HG03442 (cell line): ENCODE measurements around the gene TSPAN2.

Source experiments
- ATAC-seq: cut with Tn5 transposase; IDR thresholded peaks from one replicate; pipeline ENCODE4 v1.9.1; 2021; ENCODE audit warnings: mild to moderate bottlenecking, moderate library complexity; ENCODE audit not compliant: unreplicated experiment

Gene TSPAN2

DNA sequence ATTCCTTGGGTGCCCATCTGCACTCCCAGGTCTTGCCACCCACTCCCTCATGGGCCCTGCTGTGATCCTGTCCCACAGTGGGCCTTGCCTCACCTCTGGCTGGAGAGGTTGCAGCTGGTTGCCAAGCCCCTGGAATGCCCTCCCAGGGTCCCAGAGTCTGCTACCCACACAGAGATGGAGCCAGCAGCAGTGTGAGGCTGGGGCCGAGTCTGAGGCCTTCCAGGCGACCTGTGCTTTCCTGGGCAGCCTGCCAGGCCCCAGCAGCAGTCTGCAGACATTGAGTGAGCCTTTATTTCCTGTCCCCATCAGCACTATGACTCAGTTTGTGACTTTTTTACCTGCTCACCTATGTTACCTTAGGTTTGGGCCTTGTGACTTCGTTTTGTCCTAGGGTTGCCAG, 25.0 kb upstream of the TSPAN2 start:
- no peak for ATAC-seq

DNA sequence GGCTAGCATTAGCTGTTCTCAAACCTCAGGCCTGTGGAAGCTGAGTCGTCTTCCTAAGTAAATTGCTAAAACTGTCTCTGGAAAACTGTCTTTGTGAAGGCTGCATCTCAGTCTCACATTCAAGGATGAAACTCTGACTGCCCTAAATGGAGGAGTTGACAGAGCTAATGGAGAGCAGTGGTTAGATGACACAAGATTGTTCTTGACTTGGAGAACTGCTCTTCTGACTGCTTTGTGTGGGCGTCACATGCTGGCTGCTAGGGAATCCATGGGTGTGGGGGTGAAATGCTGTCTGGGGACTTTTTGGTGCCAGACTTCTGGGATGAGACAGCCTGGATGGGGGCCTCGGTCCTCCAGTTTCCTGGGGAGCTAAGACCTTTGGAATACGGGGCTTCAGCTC, 24.5 kb upstream of the TSPAN2 start:
- ATAC-seq: no peak

DNA sequence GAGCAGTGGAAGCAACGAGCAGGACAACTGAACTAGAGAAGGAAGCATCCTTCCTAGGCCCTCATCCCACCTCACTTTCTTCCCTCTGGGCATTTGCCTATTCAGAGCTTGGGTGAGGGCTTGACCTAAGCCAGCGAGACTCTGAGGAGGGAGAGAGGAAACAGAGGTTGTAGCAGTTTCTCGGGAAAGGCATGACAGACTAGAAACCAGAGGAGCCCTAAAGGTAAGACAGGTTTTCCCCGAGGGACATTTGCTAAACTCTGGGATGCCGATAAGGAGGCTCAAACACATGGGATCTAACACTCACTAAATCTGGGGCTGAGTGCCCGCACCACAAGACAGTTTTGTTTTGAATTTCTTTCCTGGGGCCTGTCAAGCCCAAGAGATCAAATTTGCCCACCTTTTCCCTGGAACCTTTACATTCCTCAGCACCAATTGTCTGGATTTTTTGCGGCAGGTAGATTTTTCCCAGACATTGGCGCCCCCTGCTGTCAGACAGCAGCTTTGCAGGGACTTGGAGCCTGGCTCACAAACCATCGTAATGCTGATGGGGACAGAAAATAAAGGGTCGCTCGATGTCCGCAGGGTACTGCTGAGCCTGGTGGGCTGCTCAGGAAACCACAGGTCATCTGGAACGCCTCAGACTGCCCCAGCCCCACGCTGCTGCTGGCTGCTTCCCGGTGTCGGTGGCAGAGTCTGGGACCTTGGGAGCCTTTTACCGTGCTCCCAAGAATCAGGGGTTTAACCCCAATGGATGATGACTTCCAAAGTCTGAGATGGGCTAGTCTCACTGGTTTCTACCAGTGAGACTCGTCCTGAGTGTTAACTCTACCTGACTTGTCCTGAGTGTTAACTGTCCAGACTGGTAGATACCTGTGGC, 23.4 kb upstream of the TSPAN2 start:
- no peak for ATAC-seq

DNA sequence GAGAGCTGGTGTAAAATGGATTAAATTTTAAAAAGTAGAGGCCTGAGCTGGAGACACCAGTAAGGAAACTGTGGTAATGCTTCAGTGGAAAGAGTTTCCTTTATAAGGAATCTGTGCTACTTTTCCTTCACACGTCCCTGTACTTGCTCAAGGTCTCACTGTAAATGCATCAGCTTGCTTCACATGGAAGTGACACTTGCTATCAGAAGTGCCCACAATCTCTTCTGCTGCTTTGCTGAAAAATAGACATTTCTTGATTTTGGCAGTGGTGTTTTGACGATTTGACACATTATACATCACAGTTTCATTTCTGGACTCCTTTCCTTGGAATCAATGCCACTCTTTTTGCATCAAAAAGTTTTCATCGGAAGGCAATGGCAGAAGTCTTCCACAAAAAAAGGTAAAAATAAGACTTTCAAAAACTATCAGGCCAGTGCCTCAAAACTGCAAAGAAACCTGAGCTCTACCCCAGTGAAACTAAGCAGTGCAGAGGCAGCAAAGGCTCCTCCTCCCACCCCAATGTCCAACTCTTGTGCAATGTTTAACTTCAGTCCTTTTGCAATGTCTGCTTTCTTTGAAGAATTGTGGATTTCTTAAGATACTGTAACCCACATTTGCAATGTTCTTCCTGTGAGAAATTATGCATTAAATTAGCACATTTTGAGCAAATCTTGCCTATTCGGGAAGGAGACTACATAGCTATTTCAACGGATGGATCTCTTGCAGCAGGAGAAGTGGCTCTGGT, 18.4 kb upstream of the TSPAN2 start:
- no peak for ATAC-seq

DNA sequence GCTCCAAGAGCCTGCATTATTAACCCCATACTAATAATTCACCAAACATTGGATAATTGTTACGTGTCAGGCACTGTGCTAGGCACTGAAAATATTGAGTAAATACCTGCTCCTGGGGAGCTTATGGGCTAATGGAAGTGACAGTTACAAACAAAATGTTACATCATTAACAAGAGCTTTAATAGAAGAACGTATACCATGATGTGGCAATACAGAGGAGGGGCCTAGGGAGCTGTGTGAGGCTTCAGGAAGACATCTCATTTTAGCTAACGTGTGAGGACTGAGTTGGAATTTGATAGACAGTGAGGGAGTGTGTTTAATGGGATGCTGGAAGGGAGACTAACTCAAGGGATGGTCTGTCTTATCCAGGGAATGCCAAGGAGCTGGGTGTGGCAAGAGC, 16.5 kb upstream of the TSPAN2 start:
- ATAC-seq: no peak

DNA sequence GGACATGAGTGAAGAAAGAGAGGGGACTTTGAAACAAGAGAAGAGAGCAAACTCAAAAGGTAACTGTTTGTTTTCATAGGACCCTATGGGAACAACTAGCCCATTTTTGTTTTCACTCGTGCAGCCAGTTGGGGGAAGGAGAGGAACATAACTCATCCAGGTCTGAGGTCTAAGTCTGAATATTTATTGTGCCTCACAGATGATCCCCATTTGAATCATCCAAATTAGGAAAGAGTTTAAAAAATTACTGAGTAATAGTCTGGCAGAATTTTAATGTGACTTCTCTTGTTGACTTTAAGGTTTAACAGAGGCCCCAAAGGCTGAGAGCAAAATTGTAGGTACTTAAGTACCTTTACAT, 10.4 kb upstream of the TSPAN2 start:
- no peak for ATAC-seq

DNA sequence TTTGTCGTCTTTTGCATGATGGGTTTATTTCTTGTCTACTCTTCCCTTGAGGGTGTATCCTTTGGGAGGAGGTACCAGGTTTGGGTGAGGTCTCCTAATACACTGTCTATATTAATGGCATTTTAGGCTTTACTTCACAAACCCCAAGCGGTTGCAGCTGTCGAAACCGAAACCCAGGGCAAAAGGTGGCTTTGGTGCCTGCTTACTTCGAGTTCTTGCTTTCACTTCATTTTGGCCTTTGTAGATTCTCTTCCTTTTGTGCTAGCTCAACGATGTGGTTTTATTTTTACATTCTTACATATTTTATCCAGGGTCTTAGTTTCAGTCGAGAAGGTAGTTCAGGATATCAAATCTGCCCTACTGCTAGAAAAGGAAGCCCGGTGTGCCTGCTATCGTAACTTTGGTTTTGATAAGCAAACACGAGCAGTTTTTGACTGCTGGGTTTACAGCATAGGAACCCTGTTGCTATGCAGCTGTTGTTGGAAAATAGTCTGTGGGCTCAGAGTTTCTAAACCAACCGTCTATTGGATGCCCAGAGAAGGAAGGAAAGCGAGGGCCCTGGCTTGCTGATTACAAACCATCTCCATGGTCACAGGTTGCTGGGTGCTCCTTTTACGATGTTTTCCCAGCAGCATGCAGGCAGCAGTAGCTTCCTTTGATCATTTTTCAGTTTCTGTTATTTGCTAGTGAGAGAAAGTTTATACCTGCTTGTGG, 9.8 kb upstream of the TSPAN2 start:
- ATAC-seq: peak; percentile 92

DNA sequence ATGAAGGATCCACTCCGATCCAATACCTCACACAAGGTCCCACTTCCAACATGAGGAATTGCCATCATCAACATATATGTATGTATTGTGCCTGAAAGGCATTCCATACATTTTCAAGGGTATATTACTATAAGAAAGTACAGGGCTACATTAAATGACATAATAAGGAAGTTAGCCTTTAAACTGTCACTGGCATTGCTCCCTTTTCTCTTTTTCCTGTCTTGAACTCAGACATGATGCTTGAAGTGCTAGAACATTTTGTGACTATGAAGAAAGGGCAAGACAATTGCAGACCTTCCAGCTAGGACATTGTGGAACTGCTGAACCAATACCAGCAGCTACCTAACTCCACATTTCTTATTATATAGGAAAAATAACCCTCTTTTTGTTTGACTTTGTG, 2.9 kb upstream of the TSPAN2 start:
- no peak for ATAC-seq

DNA sequence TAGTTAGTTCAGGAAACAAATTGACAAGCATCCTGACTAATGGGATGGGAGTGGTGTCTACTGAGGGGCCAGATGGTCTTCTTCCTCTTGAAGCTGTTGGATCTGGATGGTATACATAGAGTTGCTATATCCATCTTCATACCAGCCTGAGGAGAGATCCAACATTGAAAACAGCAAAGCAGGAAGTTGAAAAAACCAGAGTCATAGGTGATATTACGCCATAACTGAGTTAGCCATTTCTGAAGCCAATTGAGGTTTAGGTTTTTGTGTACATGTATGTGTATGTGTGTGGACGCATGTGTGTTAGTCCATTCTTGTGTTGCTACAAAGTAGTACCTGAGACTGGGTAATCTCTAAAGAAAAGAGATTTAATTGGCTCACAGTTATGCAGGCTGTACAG, 2.3 kb upstream of the TSPAN2 start:
- no peak for ATAC-seq

DNA sequence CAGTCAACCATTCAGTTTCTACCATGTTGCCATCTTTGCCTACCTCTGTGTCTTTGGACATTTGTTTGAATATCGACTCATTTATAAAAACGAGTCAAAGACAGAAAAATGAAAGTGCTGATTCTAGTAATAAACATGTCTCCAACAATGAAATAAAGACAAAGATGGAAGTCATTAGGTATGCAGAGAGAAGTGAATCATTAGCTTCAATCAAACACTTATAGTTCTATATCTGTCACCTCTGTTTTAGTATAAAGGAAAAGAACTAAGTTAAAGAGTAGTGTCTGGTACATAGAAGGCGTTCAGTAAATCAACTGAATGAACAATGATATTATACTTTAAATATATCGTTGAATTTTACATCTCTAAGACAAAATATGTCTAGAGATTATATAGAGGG, 1.7 kb upstream of the TSPAN2 start:
- ATAC-seq: no peak

DNA sequence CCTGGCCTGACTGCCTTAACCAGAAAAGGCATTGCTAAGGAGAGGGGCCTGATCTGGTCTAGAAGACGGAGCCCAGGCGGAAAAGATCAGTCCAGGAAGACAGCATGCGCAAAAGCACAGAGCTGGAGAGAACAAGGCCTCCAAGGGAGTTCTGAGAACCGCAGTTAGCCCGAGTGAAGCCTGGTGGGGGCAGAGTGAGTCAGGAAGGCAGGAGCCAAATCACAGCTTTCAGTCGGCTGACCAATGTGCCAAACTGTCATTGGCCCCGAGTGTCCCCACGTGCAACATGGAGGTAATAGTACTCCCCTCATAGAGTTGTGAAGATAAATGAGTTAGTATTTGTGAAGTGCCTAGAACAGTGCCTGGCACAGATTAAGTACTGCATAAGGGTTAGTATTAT, 1.2 kb upstream of the TSPAN2 start:
- ATAC-seq: no peak

DNA sequence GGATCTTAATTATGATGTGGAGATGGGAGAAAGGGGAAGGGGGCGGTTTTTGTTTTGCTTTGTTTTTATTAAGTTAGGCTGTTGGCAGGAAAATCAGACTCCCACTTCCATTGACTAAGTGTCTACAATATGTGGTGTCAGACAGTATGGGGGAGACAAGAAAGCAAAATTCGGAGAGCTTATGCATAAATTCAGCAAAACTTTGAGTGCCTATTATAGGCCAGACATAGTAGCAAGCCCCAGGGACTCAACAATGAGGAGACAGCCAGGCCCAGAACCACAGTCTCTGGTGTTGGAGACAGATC, 835 bp upstream of the TSPAN2 start:
- no peak for ATAC-seq

DNA sequence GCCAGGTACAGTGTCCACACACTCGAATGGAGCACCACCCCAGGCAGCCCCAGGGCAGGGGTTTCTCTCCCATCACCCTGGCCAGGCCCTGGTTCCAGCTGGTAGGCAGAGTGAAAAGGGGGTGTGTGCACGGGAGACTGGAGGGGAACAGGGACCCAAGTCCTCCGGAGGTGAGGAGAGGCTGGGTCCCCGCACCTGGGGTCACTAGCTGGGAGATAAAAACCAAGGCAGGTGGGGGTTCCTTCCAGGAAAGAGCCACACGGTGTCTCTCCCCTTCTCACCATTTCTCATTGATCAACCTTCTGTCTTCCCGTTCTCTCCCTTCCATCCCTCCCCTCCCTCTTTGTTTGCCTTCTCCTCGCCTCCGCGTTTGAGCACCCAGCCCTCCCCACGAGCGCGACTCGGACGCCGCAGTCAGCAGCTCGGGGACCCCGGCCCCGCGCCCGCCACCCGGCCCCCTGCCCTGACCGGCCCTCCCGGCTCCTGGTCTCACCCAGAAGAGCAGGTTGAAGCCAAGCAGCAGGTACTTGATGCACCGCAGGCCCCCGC, 358 bp downstream of the TSPAN2 start:
- ATAC-seq: no peak

DNA sequence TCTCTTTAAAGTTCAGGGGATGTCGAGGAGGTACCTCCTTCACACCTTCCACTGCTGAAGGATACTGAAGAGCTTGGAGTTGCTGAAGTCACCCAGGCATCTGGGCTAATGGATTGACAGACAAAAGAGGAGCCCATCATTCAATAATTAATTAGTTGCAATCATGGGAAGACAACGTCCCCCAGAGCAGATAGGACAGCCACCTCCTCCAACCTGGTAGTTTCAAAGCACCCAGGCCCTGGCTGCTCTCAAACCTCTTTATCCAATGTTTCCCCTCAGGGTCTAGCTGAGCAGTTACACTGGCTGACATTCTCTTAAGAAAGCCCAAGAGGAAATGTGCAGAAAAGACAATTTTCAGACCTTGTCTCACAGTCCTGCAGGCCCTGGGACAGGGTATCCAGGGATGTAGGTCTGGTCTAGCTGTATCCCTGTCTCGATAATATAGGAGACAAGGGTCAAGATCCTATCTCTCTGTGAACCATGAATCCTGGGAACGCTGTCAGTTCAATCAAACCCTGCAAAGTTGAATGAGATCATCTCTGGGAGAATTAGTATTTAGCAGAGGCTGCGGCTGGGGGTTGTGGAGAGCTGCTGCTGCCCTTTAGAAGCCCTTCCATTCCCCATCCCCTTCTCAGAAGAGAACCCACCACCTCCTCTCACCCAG, 1.1 kb downstream of the TSPAN2 start:
- ATAC-seq: no peak

DNA sequence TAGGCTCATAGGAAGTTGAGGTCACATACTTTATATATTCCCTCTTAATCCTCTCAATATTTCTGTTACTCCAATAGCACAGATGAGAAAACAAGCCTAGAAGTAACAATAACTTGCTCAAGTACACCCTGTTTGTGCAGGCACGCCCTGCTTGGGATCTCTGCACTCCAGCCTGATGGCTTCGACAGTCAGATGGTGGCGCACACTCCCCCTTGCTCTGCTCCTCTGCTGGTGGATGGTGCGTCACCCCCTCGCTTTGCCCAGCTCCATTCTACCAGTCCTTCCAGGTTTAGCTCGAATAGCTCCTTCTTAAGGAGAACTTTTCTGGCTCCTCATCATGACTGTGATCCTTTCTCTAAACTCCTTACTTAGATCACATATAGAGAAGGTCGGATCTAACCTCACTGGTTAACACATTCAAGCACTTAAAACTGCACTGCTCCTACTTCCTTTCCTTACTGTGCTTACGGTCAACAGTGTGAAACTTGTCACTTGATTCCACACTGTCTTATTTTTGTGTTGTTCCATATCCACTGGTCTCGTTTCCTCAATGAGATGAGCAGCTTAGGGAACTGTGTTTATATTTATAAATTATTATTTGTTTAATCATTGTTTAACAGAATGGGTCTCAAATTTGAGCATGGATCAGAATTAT, 3.0 kb downstream of the TSPAN2 start:
- no peak for ATAC-seq

DNA sequence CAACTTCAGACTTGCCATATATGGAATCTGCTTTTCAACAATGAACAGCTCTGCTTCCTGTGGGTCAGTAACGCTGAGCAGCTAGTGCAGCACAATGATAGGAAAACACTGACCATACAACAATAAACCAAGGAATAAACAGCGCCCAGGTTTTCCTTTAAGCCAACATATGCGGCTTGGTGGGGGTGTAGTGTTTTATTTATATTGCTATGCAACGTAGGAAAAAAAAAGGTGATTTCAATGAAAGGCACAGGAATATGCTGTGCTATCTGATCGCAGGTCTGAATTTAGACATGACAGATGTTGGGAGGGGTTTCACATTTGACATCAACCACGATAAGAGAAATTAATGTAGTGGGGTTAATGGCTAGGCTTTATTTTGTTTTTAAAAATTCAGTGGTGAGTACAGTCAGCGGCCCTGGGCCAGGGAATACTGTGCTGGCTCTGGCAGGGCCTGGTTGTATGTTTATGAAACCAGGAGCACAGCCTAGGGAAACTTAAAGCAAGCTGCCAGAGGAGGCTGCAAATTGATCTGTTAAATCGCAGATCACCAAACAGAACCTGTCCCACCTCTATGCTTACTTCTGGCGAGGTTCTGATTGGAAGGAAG, 4.3 kb downstream of the TSPAN2 start:
- ATAC-seq: no peak

DNA sequence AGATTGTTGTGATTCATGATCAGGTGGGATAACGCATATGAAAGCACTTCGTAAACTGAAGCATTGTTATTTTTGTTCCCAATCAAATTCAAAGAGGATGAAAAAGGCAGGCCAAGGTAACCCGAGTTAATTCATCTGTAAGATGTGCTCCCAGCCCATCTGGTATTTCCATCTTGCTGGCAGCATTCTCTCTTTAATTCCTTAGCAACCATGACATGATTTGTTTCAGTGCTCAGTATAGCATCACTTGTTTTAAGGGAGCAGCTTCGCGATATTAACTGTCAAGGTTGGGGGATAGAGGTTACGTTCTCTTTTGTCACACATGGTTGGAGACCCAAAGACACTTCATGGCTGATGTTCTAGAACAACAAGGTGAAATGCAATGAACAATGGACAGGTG, 6.4 kb downstream of the TSPAN2 start:
- no peak for ATAC-seq

DNA sequence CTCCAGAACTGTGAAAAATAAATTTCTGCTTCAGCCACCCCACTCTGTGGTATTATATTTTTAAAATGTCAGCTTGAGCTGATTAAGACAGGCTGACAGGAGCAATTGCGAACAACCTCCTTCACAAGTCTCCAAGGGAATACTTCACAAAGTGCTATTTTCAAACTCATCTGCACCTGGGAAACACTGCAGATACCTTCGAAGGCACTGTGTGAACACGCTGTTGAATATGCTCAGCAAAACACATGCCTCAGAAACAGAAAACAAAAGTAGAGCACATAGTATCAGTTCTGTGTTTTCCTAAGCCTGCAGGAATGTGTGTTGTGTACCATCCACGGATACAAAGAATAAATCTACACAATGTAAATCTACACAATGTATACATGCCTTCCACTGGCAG, 10.6 kb downstream of the TSPAN2 start:
- ATAC-seq: no peak

DNA sequence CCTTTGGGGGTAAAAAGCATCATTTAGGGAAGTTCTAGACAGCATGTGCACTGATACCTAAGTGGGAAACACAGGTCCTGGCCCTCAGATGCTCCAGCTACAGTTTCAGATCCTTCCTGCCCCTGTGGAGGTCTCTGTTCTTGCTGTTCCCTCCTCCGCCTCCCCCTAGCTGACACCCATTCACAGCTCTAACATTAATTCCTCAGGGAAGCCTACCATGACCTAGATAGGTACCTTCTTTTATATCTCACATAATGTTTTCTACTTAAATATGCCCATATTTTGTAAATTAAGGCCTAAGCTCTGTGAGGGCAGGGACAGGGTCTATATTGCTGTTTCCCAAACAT, 11.3 kb downstream of the TSPAN2 start:
- no peak for ATAC-seq

DNA sequence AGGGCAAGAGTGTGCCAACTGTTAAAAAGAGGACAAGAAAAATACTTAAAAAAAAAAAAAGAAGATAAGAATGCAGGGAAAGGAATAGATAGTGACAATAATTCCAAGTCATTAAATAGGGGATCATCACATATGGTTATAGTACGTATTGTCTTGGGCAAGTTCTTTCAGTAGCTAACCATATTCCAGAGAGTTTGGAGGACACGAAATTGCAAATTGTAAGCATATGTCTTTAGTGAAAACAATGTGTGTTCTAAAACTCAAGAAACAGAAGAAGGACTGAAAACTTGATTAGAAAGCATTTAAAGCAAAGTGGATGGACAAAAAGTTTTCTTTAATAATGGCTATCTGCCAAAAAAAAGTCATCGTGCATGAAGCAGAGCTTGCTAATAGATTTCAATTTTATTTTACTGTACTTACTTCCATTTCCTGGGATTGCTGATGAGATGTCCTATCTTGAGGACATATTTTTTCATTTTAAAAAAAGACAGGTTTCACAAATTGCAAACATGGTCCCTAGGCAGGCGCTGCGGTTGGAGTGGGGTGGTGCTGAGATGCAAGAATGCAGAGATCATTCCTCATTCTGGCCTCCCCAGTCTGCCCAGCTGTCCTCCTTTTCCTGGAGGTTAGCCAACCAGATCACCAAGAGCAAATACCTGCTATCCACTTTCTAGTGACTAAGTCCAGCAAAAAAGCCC, 11.9 kb downstream of the TSPAN2 start:
- ATAC-seq: no peak
